ENCODE measurements around the gene BRCC3. TPM values are rescaled to one million over a fixed set of nuclear protein-coding genes. Genes with fewer than 3 reads are reported as not detected.
A peak's percentile ranks its signal among the peaks of the same experiment; 100 is the strongest.

The BRCC3 gene
- total and polyA plus RNA-seq, 5 experiments from 2014 or later = 17.0 to 25.7 (median 18.3) TPM

DNA sequence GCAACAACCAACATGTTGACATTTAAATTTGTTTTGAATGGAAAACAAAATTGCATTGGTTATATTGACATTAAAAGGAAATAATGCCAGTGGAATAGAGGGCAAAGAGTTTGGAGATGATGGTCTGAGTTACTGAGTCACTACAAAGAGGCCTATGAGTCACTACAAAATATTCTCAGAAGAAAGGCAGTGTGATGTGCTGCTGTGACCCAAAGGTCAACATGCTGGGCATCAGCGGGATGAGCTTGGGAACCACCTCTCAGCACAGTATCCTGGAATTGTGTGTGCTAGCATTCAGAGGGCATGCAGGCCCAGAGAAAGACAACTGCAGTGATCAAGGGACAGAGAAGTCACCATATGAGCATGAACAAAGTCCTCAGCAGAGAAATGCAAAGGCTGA lies 3.1 kb upstream of the BRCC3 start:
- Mint-ChIP-seq H3K9me3 (no peaks in the 10 kb centered on the region), H3K27me3 (no peaks in the 10 kb centered on the region), H3K4me1 (peaks cover 12 to 41% (median 33%) of the 10 kb centered on the region in 4 donors), H3K27ac (peak overlapping the region in 1 of 10 donors; percentile 31), H3K4me3 (peak overlapping the region in 2 of 10 donors; percentile 7 to 19), H3K36me3 (peaks cover 0 to 8% (median 0%) of the 10 kb centered on the region in 3 donors)
- POLR2A ChIA-PET = interaction anchor here (1.5 kb wide), 1 partner anchor 41 kb away, joined by 4 read pairs; the partner anchor contains the start of gene FUNDC2
- ATAC-seq (no peak), DNase-seq (no peak)

- Mint-ChIP-seq H3K36me3 (peaks cover 0 to 20% (median 0%) of the 10 kb centered on the region in 3 donors), H3K4me1 (peaks cover 22 to 54% (median 46%) of the 10 kb centered on the region in 4 donors), H3K9me3 (no peaks in the 10 kb centered on the region), H3K27ac (peak overlapping the region in 2 of 10 donors; percentile 25 to 91), H3K4me3 (peak overlapping the region in 9 of 10 donors; percentile 4 to 90 (median 80)), H3K27me3 (no peaks in the 10 kb centered on the region)
- POLR2A ChIA-PET = no interaction called here
- ATAC-seq (no peak), DNase-seq (no peak)
These were observed 1.9 kb upstream of the BRCC3 start for GRCh38 chrX:155069414-155069813.

GRCh38 chrX:155070038-155070437 lies 1.3 kb upstream of the BRCC3 start:
- H3K4me3 Mint-ChIP-seq = peak overlapping the region; percentile 70 to 90 (median 84)
- peak overlapping the region in 9 of 10 donors; percentile 80 to 94 (median 91) for H3K27ac Mint-ChIP-seq
- no peaks in the 10 kb centered on the region for H3K9me3 Mint-ChIP-seq
- POLR2A ChIA-PET = interaction anchor here (1.0 kb wide), 1 partner anchor 43 kb away, joined by 6 read pairs; the partner anchor contains the start of gene FUNDC2
- no peak for ATAC-seq
- peaks cover 0 to 21% (median 0%) of the 10 kb centered on the region in 3 donors for H3K36me3 Mint-ChIP-seq
- no peaks in the 10 kb centered on the region for H3K27me3 Mint-ChIP-seq
- peaks cover 22 to 55% (median 48%) of the 10 kb centered on the region in 4 donors for H3K4me1 Mint-ChIP-seq
- DNase-seq = no peak

GRCh38 chrX:155070663-155070974 lies 689 bp upstream of the BRCC3 start:
- Mint-ChIP-seq H3K27ac (peak overlapping the region in 9 of 10 donors; percentile 83 to 94 (median 91)), H3K27me3 (no peaks in the 10 kb centered on the region), H3K4me3 (peak overlapping the region; percentile 70 to 90 (median 84)), H3K9me3 (no peaks in the 10 kb centered on the region), H3K4me1 (peaks cover 27 to 60% (median 53%) of the 10 kb centered on the region in 4 donors), H3K36me3 (peaks cover 0 to 24% (median 0%) of the 10 kb centered on the region in 3 donors)
- ATAC-seq (peak; percentile 1 to 7), DNase-seq (peak in 1 of 10 donors; percentile 2)
- POLR2A ChIA-PET = interaction anchor here (1.0 kb wide), 1 partner anchor 44 kb away, joined by 6 read pairs; the partner anchor contains the start of gene FUNDC2

DNA sequence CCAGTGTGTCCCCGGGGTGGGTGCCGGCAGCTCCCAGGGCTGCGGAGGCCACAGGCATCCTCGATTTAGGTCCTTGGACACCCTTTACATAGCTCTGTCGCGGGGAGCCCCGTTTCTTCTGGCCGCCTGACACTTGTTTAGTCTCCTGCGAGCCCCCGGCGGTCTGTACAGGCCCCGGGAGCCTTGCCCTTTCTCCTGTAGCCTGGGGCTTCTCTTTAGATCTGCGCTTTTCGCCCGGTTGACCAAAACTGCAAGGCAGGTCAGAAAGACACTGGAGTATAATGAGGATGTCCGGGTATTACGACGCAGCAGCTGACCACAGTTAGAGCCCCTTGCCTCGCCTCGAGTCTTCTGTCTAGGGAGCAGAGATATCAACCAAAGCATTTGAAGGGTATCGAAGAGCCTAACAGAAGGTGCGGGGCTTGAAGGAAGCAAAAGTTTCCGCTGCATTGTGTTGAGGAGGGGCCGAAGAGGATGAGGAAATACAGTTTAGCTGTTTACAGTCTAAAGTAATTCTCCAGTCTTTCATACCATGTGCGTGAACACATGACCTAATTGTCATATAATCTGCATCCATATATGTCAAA lies 479 bp downstream of the BRCC3 start:
- ATAC-seq (peak in 1 of 2 donors; percentile 24), DNase-seq (no peak)
- H3K9me3 Mint-ChIP-seq = no peaks in the 10 kb centered on the region
- peaks cover 27 to 56% (median 53%) of the 10 kb centered on the region in 4 donors for H3K4me1 Mint-ChIP-seq
- H3K27ac Mint-ChIP-seq = peak overlapping the region; percentile 80 to 97 (median 95)
- POLR2A ChIA-PET = interaction anchor here (0.8 to 1.5 kb wide), 5 partner anchors 45 to 145 kb away, joined by 3 to 12 read pairs (median 3); partner anchors contain the start of gene FUNDC2
- H3K36me3 Mint-ChIP-seq = peaks cover 0 to 33% (median 1%) of the 10 kb centered on the region in 3 donors
- no peaks in the 10 kb centered on the region for H3K27me3 Mint-ChIP-seq
- H3K4me3 Mint-ChIP-seq = peak overlapping the region; percentile 80 to 94 (median 90)

- H3K4me1 Mint-ChIP-seq = peaks cover 0 to 3% (median 1%) of the 10 kb centered on the region in 4 donors
- ATAC-seq (peak in 1 of 2 donors; percentile 65), DNase-seq (peak in 8 of 10 donors; percentile 14 to 67 (median 22))
- H3K27ac Mint-ChIP-seq = no peak overlapping the region
- no peaks in the 10 kb centered on the region for H3K27me3 Mint-ChIP-seq
- H3K4me3 Mint-ChIP-seq = no peak overlapping the region
- peaks cover 0 to 45% (median 0%) of the 10 kb centered on the region in 3 donors for H3K36me3 Mint-ChIP-seq
- POLR2A ChIA-PET = no interaction called here
- peaks cover 0 to 1% (median 0%) of the 10 kb centered on the region in 9 donors for H3K9me3 Mint-ChIP-seq
These were observed 15.0 kb downstream of the BRCC3 start for GRCh38 chrX:155086202-155086840.

GRCh38 chrX:155086961-155087735 lies 15.8 kb downstream of the BRCC3 start:
- ATAC-seq = no peak
- peak overlapping the region in 1 of 10 donors; percentile 57 for H3K27ac Mint-ChIP-seq

GRCh38 chrX:155094468-155095061 lies 23.3 kb downstream of the BRCC3 start:
- H3K4me1 Mint-ChIP-seq = peaks cover 0 to 6% (median 2%) of the 10 kb centered on the region in 4 donors
- POLR2A ChIA-PET = interaction anchor here (1.2 kb wide), 1 partner anchor 121 kb away, joined by 3 read pairs; no protein-coding TSS in a partner anchor
- H3K27ac Mint-ChIP-seq = no peak overlapping the region
- ATAC-seq = peak; percentile 81 to 83
- H3K36me3 Mint-ChIP-seq = peaks cover 0 to 51% (median 0%) of the 10 kb centered on the region in 3 donors
- H3K4me3 Mint-ChIP-seq = no peak overlapping the region
- no peaks in the 10 kb centered on the region for H3K9me3 Mint-ChIP-seq
- peak in 7 of 10 donors; percentile 7 to 58 (median 32) for DNase-seq
- H3K27me3 Mint-ChIP-seq = no peaks in the 10 kb centered on the region

More at GRCh38 chrX:155086961-155087735, 15.8 kb downstream of the BRCC3 start:
- H3K4me1 Mint-ChIP-seq = peaks cover 0 to 3% (median 1%) of the 10 kb centered on the region in 4 donors
- H3K27me3 Mint-ChIP-seq = no peaks in the 10 kb centered on the region
- peaks cover 0 to 43% (median 0%) of the 10 kb centered on the region in 3 donors for H3K36me3 Mint-ChIP-seq
- no peak overlapping the region for H3K4me3 Mint-ChIP-seq
- DNase-seq = no peak
- POLR2A ChIA-PET = no interaction called here
- H3K9me3 Mint-ChIP-seq = peaks cover 0 to 1% (median 0%) of the 10 kb centered on the region in 9 donors

DNA sequence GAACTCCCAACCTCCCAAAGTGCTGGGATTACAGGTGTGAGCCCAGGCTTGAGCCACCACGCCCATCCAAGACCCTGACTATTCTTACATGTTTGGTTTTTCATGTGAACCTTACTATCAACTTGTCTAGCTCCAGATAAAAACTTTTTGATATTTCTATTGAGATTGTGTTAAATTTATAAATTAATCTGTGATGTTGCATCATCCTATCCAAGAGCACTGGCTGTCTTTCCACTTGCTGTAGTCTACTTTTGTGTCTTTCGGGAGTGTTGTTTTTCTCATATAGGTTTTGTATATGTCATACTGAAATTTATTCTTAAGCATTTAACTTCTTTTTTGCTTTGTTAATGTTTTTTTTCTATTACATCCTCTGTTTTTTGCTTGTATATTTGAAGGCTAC lies 34.6 kb downstream of the BRCC3 start:
- POLR2A ChIA-PET = no interaction called here
- DNase-seq (no peak), ATAC-seq (no peak)
- Mint-ChIP-seq H3K4me3 (no peak overlapping the region), H3K27me3 (no peaks in the 10 kb centered on the region), H3K27ac (no peak overlapping the region), H3K4me1 (peaks cover 0 to 5% (median 2%) of the 10 kb centered on the region in 4 donors), H3K9me3 (no peaks in the 10 kb centered on the region), H3K36me3 (peaks cover 0 to 46% (median 9%) of the 10 kb centered on the region in 3 donors)

GRCh38 chrX:155108427-155108826 lies 37.1 kb downstream of the BRCC3 start:
- Mint-ChIP-seq H3K4me3 (no peak overlapping the region), H3K27me3 (no peaks in the 10 kb centered on the region), H3K27ac (no peak overlapping the region), H3K9me3 (peaks cover 0 to 2% (median 0%) of the 10 kb centered on the region in 9 donors), H3K36me3 (peaks cover 4 to 45% (median 9%) of the 10 kb centered on the region in 3 donors), H3K4me1 (peaks cover 0 to 2% (median 0%) of the 10 kb centered on the region in 4 donors)
- ATAC-seq (no peak), DNase-seq (no peak)
- POLR2A ChIA-PET = no interaction called here

DNA sequence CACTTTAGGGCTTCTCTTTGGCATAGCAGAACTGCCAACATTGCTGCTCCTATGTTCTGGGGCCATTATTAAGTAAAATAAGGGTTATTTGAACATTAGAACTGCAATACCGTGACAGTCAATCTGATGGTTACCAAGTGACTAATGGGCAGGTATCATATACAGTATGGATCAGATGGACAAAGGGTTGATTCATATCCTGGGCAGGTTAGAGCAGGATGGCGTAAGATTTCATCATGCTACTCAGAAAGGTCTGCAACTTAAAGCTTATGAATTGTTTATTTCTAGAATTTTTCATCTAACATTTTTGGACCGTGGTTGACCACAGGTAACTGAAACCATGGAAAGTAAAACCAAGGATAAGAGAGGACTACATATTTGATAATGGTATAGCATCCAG lies 40.9 kb downstream of the BRCC3 start:
- no peaks in the 10 kb centered on the region for H3K4me1 Mint-ChIP-seq
- no peaks in the 10 kb centered on the region for H3K27me3 Mint-ChIP-seq
- H3K36me3 Mint-ChIP-seq = peaks cover 4 to 35% (median 11%) of the 10 kb centered on the region in 3 donors
- POLR2A ChIA-PET = no interaction called here
- peaks cover 0 to 2% (median 0%) of the 10 kb centered on the region in 9 donors for H3K9me3 Mint-ChIP-seq
- no peak for DNase-seq
- no peak for ATAC-seq
- H3K4me3 Mint-ChIP-seq = no peak overlapping the region
- no peak overlapping the region for H3K27ac Mint-ChIP-seq

DNA sequence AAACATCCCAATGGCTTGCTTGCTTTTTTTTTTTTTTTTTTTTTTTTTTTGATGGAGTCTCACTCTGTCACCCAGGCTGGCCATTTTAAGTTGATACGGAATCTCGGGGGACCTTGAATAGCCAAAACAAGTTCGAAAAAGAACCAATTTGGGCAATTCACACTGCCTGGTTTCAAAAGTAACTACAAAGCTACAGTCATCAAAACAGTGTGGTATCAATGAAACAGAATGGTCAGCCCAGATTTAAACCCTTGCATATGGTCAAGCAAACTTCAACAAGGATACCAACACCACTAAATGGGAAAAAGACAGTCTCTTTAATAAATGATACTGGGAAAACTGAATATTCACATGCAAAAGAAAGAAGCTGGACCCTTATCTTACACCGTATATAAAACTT lies 41.8 kb downstream of the BRCC3 start:
- Mint-ChIP-seq H3K9me3 (peaks cover 0 to 2% (median 0%) of the 10 kb centered on the region in 9 donors), H3K27ac (no peak overlapping the region), H3K4me3 (no peak overlapping the region), H3K27me3 (no peaks in the 10 kb centered on the region), H3K36me3 (peaks cover 4 to 29% (median 8%) of the 10 kb centered on the region in 3 donors), H3K4me1 (no peaks in the 10 kb centered on the region)
- ATAC-seq = no peak
- no peak for DNase-seq
- POLR2A ChIA-PET = no interaction called here

Data from naive thymus-derived CD8-positive, alpha-beta T cell (primary cell).